ENCODE results near the gene EPS8L1. TPM values are rescaled to one million over a fixed set of nuclear protein-coding genes. Genes with fewer than 3 reads are reported as not detected.

Gene EPS8L1
- total RNA-seq, 6 donors from 2014 or later = 30.2 to 55.7 (median 43.3) TPM

GRCh38 chr19:55117663-55118391 lies 42.2 kb downstream of the EPS8L1 start:
- DNase-seq (peak; percentile 100), ATAC-seq (ENCODE audit: low FRiP score in 2 of 2) (peak; percentile 94 to 95)
- no peaks in the 10 kb centered on the region for H3K9me3 ChIP-seq
- no peaks in the 10 kb centered on the region for H3K27me3 ChIP-seq
- TF ChIP-seq POLR2A (IDR thresholded peaks at IDR 0.05) = peak in 1 of 4 donors; percentile 52
- peak; percentile 86 to 91 for TF ChIP-seq POLR2AphosphoS5 (IDR thresholded peaks at IDR 0.05)
- peak in 2 of 6 experiments; percentile 14 to 18 for TF ChIP-seq CTCF (IDR thresholded peaks at IDR 0.05)
- TF ChIP-seq EP300 (IDR thresholded peaks at IDR 0.05) = peak in 1 of 4 donors; percentile 73
- peak overlapping the region; percentile 28 to 99 (median 94) for H3K4me3 ChIP-seq
- peak overlapping the region; percentile 75 to 92 (median 89) for H3K27ac ChIP-seq
- peaks cover 31 to 51% (median 47%) of the 10 kb centered on the region in 4 donors for H3K4me1 ChIP-seq
- WGBS, 2 donors = 2 to 3% methylated on average over 29 to 32 of the region's 44 CpGs
- H3K36me3 ChIP-seq = no peaks in the 10 kb centered on the region

- TF ChIP-seq POLR2A (IDR thresholded peaks at IDR 0.05) = no peak
- peak in 1 of 2 donors; percentile 5 for TF ChIP-seq POLR2AphosphoS5 (IDR thresholded peaks at IDR 0.05)
- peak in 1 of 2 donors; percentile 38 for ATAC-seq (ENCODE audit: low FRiP score in 2 of 2)
Observed at GRCh38 chr19:55118401-55118991, 42.8 kb downstream of the EPS8L1 start.

GRCh38 chr19:55119053-55119452 lies 43.4 kb downstream of the EPS8L1 start:
- ATAC-seq (ENCODE audit: low FRiP score in 2 of 2) = no peak
- H3K27me3 ChIP-seq = no peaks in the 10 kb centered on the region
- WGBS, 2 donors = 80 to 82% methylated on average over 14 of the region's 14 CpGs
- H3K4me3 ChIP-seq = peak overlapping the region in 1 of 4 donors; percentile 93
- DNase-seq = no peak
- TF ChIP-seq CTCF (IDR thresholded peaks at IDR 0.05) (no peak), POLR2A (IDR thresholded peaks at IDR 0.05) (no peak), POLR2AphosphoS5 (IDR thresholded peaks at IDR 0.05) (no peak), EP300 (IDR thresholded peaks at IDR 0.05) (no peak)
- H3K27ac ChIP-seq = peak overlapping the region in 1 of 4 donors; percentile 90
- no peaks in the 10 kb centered on the region for H3K9me3 ChIP-seq
- no peaks in the 10 kb centered on the region for H3K36me3 ChIP-seq
- H3K4me1 ChIP-seq = peaks cover 21 to 39% (median 35%) of the 10 kb centered on the region in 4 donors

More at GRCh38 chr19:55118401-55118991, 42.8 kb downstream of the EPS8L1 start:
- Histone ChIP-seq H3K4me1 (peaks cover 26 to 45% (median 41%) of the 10 kb centered on the region in 4 donors), H3K27me3 (no peaks in the 10 kb centered on the region), H3K36me3 (no peaks in the 10 kb centered on the region), H3K27ac (peak overlapping the region; percentile 75 to 92 (median 89)), H3K9me3 (no peaks in the 10 kb centered on the region), H3K4me3 (peak overlapping the region in 3 of 4 donors; percentile 93 to 99 (median 96))
- peak; percentile 41 to 79 for DNase-seq
- WGBS, 2 donors = 12 to 26% methylated on average over 9 to 22 of the region's 22 CpGs

- no peaks in the 10 kb centered on the region for H3K9me3 ChIP-seq
- H3K4me3 ChIP-seq = no peak overlapping the region
- peaks cover 0 to under 1% (median 0%) of the 10 kb centered on the region in 4 donors for H3K4me1 ChIP-seq
- TF ChIP-seq POLR2AphosphoS5 (IDR thresholded peaks at IDR 0.05) = no peak
- TF ChIP-seq CTCF (IDR thresholded peaks at IDR 0.05) = no peak
- no peak for TF ChIP-seq EP300 (IDR thresholded peaks at IDR 0.05)
- no peak for TF ChIP-seq POLR2A (IDR thresholded peaks at IDR 0.05)
- peaks cover 0 to 6% (median 0%) of the 10 kb centered on the region in 4 donors for H3K27me3 ChIP-seq
- 76 to 77% methylated on average over 16 of the region's 16 CpGs for WGBS, 2 donors
- DNase-seq (peak in 1 of 2 donors; percentile 29), ATAC-seq (ENCODE audit: low FRiP score in 2 of 2) (no peak)
- no peak overlapping the region for H3K27ac ChIP-seq
- H3K36me3 ChIP-seq = no peaks in the 10 kb centered on the region
Observed at GRCh38 chr19:55131421-55131820, 55.8 kb downstream of the EPS8L1 start.

- H3K27ac ChIP-seq = no peak overlapping the region
- no peak for ATAC-seq (ENCODE audit: low FRiP score in 2 of 2)
- H3K27me3 ChIP-seq = peaks cover 0 to 6% (median 0%) of the 10 kb centered on the region in 4 donors
- WGBS, 2 donors = 48 to 52% methylated on average over 14 of the region's 14 CpGs
- H3K4me3 ChIP-seq = no peak overlapping the region
- no peaks in the 10 kb centered on the region for H3K9me3 ChIP-seq
- DNase-seq = peak in 1 of 2 donors; percentile 41
- no peaks in the 10 kb centered on the region for H3K4me1 ChIP-seq
- TF ChIP-seq POLR2A (IDR thresholded peaks at IDR 0.05) (no peak), CTCF (IDR thresholded peaks at IDR 0.05) (peak in 3 of 6 experiments; percentile 12 to 16 (median 12))
- H3K36me3 ChIP-seq = no peaks in the 10 kb centered on the region
Observed at GRCh38 chr19:55132453-55133129, 56.9 kb downstream of the EPS8L1 start.
